ENCODE measurements around the gene VWA5A.

- TF ChIP-seq POLR2AphosphoS5 (IDR thresholded peaks at IDR 0.05) = no peak
- no peak for TF ChIP-seq CTCF (IDR thresholded peaks at IDR 0.05)
- no peak for TF ChIP-seq POLR2A (IDR thresholded peaks at IDR 0.05)
Measured at GRCh38 chr11:124074554-124074953, 40.7 kb upstream of the VWA5A start.
